GM12892 (cell line): Measurements from ENCODE around the gene GRAMD2A.

Source experiments
- POLR2A ChIP-seq: IDR thresholded peaks from 2 replicates; pipeline ENCODE4 v1.6.1; 2011; ENCODE audit warnings: low read depth, low read length, control low read depth
- POLR2AphosphoS5 ChIP-seq: IDR thresholded peaks from 2 replicates; pipeline ENCODE4 v1.6.1; 2011; ENCODE audit warnings: low read depth, low read length, control low read depth
- TAF1 ChIP-seq: IDR thresholded peaks from 2 replicates; pipeline ENCODE4 v1.6.1; 2011; ENCODE audit warnings: low read depth, mild to moderate bottlenecking, control low read depth, low read length, borderline replicate concordance

DNA sequence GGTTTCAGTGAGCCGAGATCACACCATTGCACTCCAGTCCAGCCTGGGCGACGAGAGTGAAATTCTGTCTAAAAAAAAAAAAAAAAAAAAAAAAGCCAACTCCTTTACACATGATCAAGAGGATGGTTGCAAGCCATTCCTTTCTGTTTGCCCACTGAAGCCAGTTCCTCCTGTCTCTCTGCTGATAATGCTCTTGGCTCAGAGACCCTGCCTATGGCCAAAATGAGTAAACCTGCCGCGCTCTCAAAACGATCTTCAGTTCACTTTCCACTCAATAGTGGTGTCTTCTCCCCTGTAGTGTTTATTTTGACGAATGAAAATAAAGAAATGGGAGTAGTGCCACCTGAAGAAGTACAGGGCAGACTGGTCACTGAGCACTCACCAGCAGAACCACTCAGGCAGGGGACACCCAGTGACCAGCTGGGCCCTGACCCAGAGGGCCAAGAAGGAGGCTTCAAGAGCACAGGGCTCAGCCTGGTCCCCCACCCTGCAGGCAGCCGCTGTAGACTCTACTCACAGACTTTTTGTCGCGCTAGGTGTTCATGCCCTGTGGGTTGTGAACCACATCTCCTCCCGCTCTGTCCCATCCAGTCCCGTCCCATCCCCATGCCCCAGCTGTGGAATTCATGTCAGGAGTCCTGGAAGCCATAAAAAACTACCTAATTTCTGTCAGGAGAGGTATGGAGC, 23.6 kb downstream of the GRAMD2A start:
- TF ChIP-seq TAF1 (no peak), POLR2A (no peak), POLR2AphosphoS5 (no peak)
